CD4-positive, alpha-beta T cell (primary cell): ENCODE results near the gene URB2. TPM values are rescaled to one million over a fixed set of nuclear protein-coding genes. Genes with fewer than 3 reads are reported as not detected.

ENCODE experiments used
- ATAC-seq: fragments of 200-7000 bp; cut with Tn5 transposase; one replicate; pipeline ENCODE4 v1.10.0; 2022; ENCODE audit warnings: mild to moderate bottlenecking; ENCODE audit not compliant: poor library complexity
- CTCF ChIA-PET: fragments of 350-600 bp; sonication (Branson Sonifier 250); formaldehyde crosslinking; loops from one replicate; lab custom pipeline; 2021; ENCODE audit warnings: antibody characterized with exemption, inconsistent platforms; lab: Charles Lee
- POLR2A ChIA-PET: fragments of 350-600 bp; sonication (Branson Sonifier 250); formaldehyde crosslinking; loops from one replicate; lab custom pipeline; 2021; ENCODE audit warnings: antibody characterized with exemption, inconsistent platforms; lab: Charles Lee
- DNase-seq, 14 experiments: peaks; one replicate each; pipeline ENCODE4 v3.0.0-alpha.2; 2013 to 2020; ENCODE audit warnings: mixed read lengths in 2 of 14
- H3K27ac ChIP-seq, 2 donors: one replicate each; pipeline versions ENCODE4 v1.5.1 to v1.7.0; 2013; ENCODE audit warnings: low read length in 2 of 2, low read depth in 1 of 2, mild to moderate bottlenecking in 1 of 2
- H3K27me3 ChIP-seq, 2 experiments: 1 replicate in 1 of 2; 2 replicates in 1 of 2; pipeline versions ENCODE4 v1.6.1 to v1.7.0; 2013; ENCODE audit warnings: low read length in 2 of 2, control low read depth in 1 of 2, mild to moderate bottlenecking in 1 of 2, moderate library complexity in 1 of 2; ENCODE audit not compliant: insufficient read depth in 2 of 2, control insufficient read depth in 1 of 2
- H3K36me3 ChIP-seq: one replicate; pipeline ENCODE4 v1.6.1; 2013; ENCODE audit warnings: low read length, control low read depth; ENCODE audit not compliant: insufficient read depth
- H3K4me1 ChIP-seq: one replicate; pipeline ENCODE4 v1.6.1; 2013; ENCODE audit warnings: low read length, control low read depth; ENCODE audit not compliant: insufficient read depth
- H3K4me3 ChIP-seq: one replicate; pipeline ENCODE4 v1.5.1; 2013; ENCODE audit warnings: mild to moderate bottlenecking, low read length, moderate library complexity
- H3K9me3 ChIP-seq, 2 experiments: 1 replicate in 1 of 2; 2 replicates in 1 of 2; pipeline versions ENCODE4 v1.6.1 to v1.7.0; 2013; ENCODE audit warnings: low read length in 2 of 2, mild to moderate bottlenecking in 2 of 2, control low read depth in 1 of 2, moderate library complexity in 1 of 2; ENCODE audit not compliant: control insufficient read depth in 1 of 2, insufficient read depth in 1 of 2
- H3K27ac Mint-ChIP-seq: one replicate; pipeline ENCODE4 v1.8.0; 2020; ENCODE audit warnings: mixed read lengths
- H3K27me3 Mint-ChIP-seq: one replicate; pipeline ENCODE4 v1.8.0; 2021; ENCODE audit warnings: mixed read lengths
- H3K36me3 Mint-ChIP-seq: one replicate; pipeline ENCODE4 v1.8.0; 2021; ENCODE audit warnings: low read depth, mixed read lengths
- H3K4me1 Mint-ChIP-seq: one replicate; pipeline ENCODE4 v1.8.0; 2021; ENCODE audit warnings: low read depth, mixed read lengths
- H3K4me3 Mint-ChIP-seq: one replicate; pipeline ENCODE4 v1.8.0; 2020; ENCODE audit warnings: mild to moderate bottlenecking, mixed read lengths
- H3K9me3 Mint-ChIP-seq: one replicate; pipeline ENCODE4 v1.8.0; 2020; ENCODE audit warnings: mixed read lengths
- intact Hi-C, 2 experiments: fragments of 100-400 bp; cut with DNase I in 1 of 2; cut with micrococcal nuclease in 1 of 2; formaldehyde crosslinking; loops; one replicate each; pipeline versions ENCODE4 v1.15.1 to v1.9.0; 2023 to 2025; cut with DNase I, micrococcal nuclease
- total RNA-seq, 174 experiments: library from RNA in 2 of 174; stranded (reverse) in 2 of 174; gene quantifications; one replicate each; pipeline ENCODE4 v1.2.3 and lab custom pipeline; 2021 to 2026
- TF ChIP-seq, protein P1 (sequence below): fragments of 200-600 bp; IDR thresholded peaks from one replicate; pipeline ENCODE4 v1.8.0; 2022; ENCODE audit warnings: antibody characterized with exemption, mild to moderate bottlenecking

The URB2 gene
- total RNA-seq, 2 experiments from 2014 or later = 4.1 to 4.2 TPM

DNA sequence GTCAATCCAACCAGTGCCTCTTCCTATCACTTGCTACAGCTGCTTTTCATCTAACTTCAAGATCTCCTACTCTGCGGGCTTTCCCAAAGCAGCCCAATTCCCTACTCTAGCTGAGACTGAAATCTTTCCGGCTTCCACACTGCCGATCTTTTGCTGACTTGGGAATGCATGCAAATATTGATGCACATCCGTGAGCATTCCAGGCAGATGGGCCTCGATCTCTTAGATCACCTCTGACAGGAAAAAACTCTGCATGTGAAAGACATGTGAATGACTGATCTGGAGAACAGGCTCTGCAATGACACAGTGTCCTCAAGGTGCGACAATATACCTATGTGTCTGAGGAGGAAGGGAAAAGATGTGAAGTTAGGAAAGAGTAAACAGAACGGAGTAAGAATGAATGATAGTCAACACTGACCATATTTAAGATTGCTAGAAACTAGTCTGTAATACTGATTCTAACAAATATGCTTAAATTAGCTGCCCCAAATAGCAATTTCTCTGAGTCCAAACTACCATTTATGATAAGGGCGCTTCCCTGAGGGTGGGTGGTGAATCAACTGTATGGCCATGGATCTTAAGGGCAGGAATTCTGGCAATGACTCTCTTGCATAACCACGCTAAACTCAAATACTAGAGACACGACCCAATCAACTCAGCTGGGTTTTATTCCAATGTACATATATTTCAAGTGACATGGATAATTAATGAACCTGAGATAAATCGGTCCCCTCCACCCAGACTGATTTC lies 8.5 kb upstream of the URB2 start:
- TF ChIP-seq, protein P1, sequence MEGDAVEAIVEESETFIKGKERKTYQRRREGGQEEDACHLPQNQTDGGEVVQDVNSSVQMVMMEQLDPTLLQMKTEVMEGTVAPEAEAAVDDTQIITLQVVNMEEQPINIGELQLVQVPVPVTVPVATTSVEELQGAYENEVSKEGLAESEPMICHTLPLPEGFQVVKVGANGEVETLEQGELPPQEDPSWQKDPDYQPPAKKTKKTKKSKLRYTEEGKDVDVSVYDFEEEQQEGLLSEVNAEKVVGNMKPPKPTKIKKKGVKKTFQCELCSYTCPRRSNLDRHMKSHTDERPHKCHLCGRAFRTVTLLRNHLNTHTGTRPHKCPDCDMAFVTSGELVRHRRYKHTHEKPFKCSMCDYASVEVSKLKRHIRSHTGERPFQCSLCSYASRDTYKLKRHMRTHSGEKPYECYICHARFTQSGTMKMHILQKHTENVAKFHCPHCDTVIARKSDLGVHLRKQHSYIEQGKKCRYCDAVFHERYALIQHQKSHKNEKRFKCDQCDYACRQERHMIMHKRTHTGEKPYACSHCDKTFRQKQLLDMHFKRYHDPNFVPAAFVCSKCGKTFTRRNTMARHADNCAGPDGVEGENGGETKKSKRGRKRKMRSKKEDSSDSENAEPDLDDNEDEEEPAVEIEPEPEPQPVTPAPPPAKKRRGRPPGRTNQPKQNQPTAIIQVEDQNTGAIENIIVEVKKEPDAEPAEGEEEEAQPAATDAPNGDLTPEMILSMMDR = no peak
- no peak for ATAC-seq
- Histone ChIP-seq H3K4me3 (no peak overlapping the region), H3K27ac (no peak overlapping the region), H3K9me3 (no peaks in the 10 kb centered on the region), H3K4me1 (peaks cover 6% of the 10 kb centered on the region), H3K36me3 (peaks cover 20% of the 10 kb centered on the region), H3K27me3 (no peaks in the 10 kb centered on the region)
- ChIA-PET CTCF (no interaction called here), POLR2A (no interaction called here)
- Mint-ChIP-seq H3K27ac (no peak overlapping the region), H3K4me1 (peaks cover 43% of the 10 kb centered on the region), H3K4me3 (no peak overlapping the region), H3K9me3 (no peaks in the 10 kb centered on the region), H3K36me3 (peaks cover 21% of the 10 kb centered on the region), H3K27me3 (no peaks in the 10 kb centered on the region)
- intact Hi-C loops = no loop called here
- no peak for DNase-seq

DNA sequence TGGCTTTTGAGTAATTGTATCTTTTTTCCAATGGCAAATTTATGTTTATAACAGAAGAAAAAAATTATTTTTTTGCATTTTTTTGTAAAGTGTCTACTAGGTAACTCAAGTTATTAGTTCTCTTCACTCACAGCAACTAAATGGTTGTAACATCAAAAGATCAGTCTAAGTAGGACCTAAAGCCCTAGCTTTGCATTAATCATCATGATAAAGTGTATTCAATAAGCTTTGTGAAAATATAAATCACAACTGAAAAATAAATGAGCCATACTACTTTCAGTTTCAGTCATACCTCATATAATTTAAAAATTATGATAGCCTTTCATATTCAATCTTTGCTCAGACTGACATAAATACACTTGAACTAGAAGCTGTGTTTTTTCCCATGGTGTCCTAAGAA lies 7.0 kb upstream of the URB2 start:
- Histone ChIP-seq H3K9me3 (no peaks in the 10 kb centered on the region), H3K4me1 (peaks cover 15% of the 10 kb centered on the region), H3K4me3 (no peak overlapping the region), H3K27me3 (no peaks in the 10 kb centered on the region), H3K36me3 (peaks cover 7% of the 10 kb centered on the region), H3K27ac (no peak overlapping the region)
- Mint-ChIP-seq H3K4me1 (peaks cover 49% of the 10 kb centered on the region), H3K36me3 (peaks cover 8% of the 10 kb centered on the region), H3K4me3 (no peak overlapping the region), H3K27me3 (no peaks in the 10 kb centered on the region), H3K27ac (no peak overlapping the region), H3K9me3 (no peaks in the 10 kb centered on the region)
- POLR2A ChIA-PET = interaction anchor here (1.0 kb wide), 1 partner anchor 60 kb away, joined by 3 read pairs; the partner anchor contains the start of gene ABCB10
- ATAC-seq = no peak
- CTCF ChIA-PET = no interaction called here
- TF ChIP-seq, protein P1 = no peak
- intact Hi-C loops = no loop called here
- DNase-seq = no peak

DNA sequence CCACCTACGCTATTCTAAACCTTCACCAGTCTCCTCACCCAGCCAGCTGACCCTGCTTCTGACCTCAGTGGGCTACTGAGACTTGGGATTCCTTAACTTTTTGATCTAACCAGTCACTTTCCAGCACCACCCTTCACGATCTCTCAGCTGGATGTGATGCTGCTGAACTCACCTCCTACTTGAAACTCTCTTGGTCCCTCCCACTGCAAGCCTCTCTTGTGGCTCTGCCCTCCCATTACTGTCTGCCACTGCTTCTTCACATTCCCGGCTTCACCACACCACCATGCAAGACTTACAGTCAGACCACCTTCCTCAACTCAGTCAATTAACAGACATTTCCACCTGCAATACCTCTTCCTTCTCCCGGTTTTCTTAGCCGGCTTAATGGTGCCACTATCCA lies 6.4 kb upstream of the URB2 start:
- peaks cover 3% of the 10 kb centered on the region for H3K36me3 ChIP-seq
- intact Hi-C loops = loop anchor here (10.0 kb wide), 2 partner anchors 445 to 1885 kb away; partner anchors contain the start of genes GALNT2 (in 1 of the 2), JMJD4 (in 1 of the 2) and SNAP47 (in 1 of the 2)
- Mint-ChIP-seq H3K9me3 (no peaks in the 10 kb centered on the region), H3K4me3 (no peak overlapping the region), H3K27me3 (no peaks in the 10 kb centered on the region), H3K27ac (no peak overlapping the region), H3K36me3 (peaks cover 2% of the 10 kb centered on the region), H3K4me1 (peaks cover 53% of the 10 kb centered on the region)
- ATAC-seq (no peak), DNase-seq (no peak)
- no peaks in the 10 kb centered on the region for H3K9me3 ChIP-seq
- CTCF ChIA-PET = no interaction called here
- H3K27me3 ChIP-seq = no peaks in the 10 kb centered on the region
- H3K4me1 ChIP-seq = peaks cover 20% of the 10 kb centered on the region
- H3K4me3 ChIP-seq = no peak overlapping the region
- TF ChIP-seq, protein P1 = no peak
- no peak overlapping the region for H3K27ac ChIP-seq
- POLR2A ChIA-PET = no interaction called here
